GM23338 (cell line): Measurements from ENCODE around the gene SMIM44. TPM values are rescaled to one million over a fixed set of nuclear protein-coding genes. Genes with fewer than 3 reads are reported as not detected.

Experiments used
- ATAC-seq: fragments of 200-7000 bp; cut with Tn5 transposase; 3 replicates; pipeline ENCODE4 v1.9.1; 2020
- DNase-seq: peaks from one replicate; pipeline ENCODE4 v3.0.0-alpha.2; 2015; ENCODE audit warnings: low spot score
- H2AFZ ChIP-seq: fragments of 200-600 bp; sonication (generic); 2 replicates; pipeline ENCODE4 v1.8.0; 2016; ENCODE audit warnings: antibody characterized with exemption, mild to moderate bottlenecking, moderate library complexity
- H3F3A ChIP-seq: fragments of 200-600 bp; sonication (generic); replicated peaks from 2 replicates; pipeline ENCODE4 v1.8.0; 2017; ENCODE audit warnings: antibody characterized with exemption, mixed run types, low read depth
- H3K27ac ChIP-seq: fragments of 200-600 bp; sonication (generic); 2 replicates; pipeline ENCODE4 v1.6.1; 2016; ENCODE audit warnings: low read depth
- H3K27me3 ChIP-seq: fragments of 200-600 bp; sonication (generic); 2 replicates; pipeline ENCODE4 v1.8.0; 2016; ENCODE audit warnings: mild to moderate bottlenecking, mixed run types, moderate library complexity; ENCODE audit not compliant: insufficient read depth
- H3K36me3 ChIP-seq: fragments of 200-600 bp; sonication (generic); 2 replicates; pipeline ENCODE4 v1.8.0; 2016; ENCODE audit warnings: mild to moderate bottlenecking; ENCODE audit not compliant: insufficient read depth
- H3K4me1 ChIP-seq: fragments of 200-600 bp; sonication (generic); 2 replicates; pipeline ENCODE4 v1.8.0; 2016; ENCODE audit warnings: mild to moderate bottlenecking, moderate library complexity; ENCODE audit not compliant: insufficient read depth
- H3K4me2 ChIP-seq: fragments of 200-600 bp; sonication (generic); 2 replicates; pipeline ENCODE4 v1.7.1; 2017; ENCODE audit warnings: mixed run types
- H3K4me3 ChIP-seq: fragments of 200-600 bp; sonication (generic); 2 replicates; pipeline ENCODE4 v1.6.1; 2016; ENCODE audit warnings: mixed run types
- H3K79me2 ChIP-seq: fragments of 200-600 bp; sonication (generic); replicated peaks from 2 replicates; pipeline ENCODE4 v1.8.0; 2017; ENCODE audit warnings: mild to moderate bottlenecking; ENCODE audit not compliant: insufficient read depth
- H3K9me2 ChIP-seq: fragments of 200-600 bp; sonication (generic); 2 replicates; pipeline ENCODE4 v1.8.0; 2017; ENCODE audit not compliant: insufficient read depth
- H4K20me1 ChIP-seq: fragments of 200-600 bp; sonication (generic); replicated peaks from 2 replicates; pipeline ENCODE4 v1.8.0; 2017; ENCODE audit warnings: mild to moderate bottlenecking; ENCODE audit not compliant: insufficient read depth
- H3K27ac Mint-ChIP-seq: 2 replicates; pipeline ENCODE4 v1.8.0; 2020; ENCODE audit warnings: inconsistent platforms, mild to moderate bottlenecking, moderate library complexity, mixed read lengths
- H3K27me3 Mint-ChIP-seq: 3 replicates; pipeline ENCODE4 v1.8.0; 2022; ENCODE audit warnings: low read depth, mild to moderate bottlenecking, moderate library complexity, mixed read lengths, inconsistent platforms; ENCODE audit not compliant: insufficient read depth, poor library complexity
- H3K36me3 Mint-ChIP-seq: 3 replicates; pipeline ENCODE4 v1.8.0; 2021; ENCODE audit warnings: low read depth, mild to moderate bottlenecking, inconsistent platforms, moderate library complexity, mixed read lengths
- H3K4me1 Mint-ChIP-seq: 3 replicates; pipeline ENCODE4 v1.8.0; 2020; ENCODE audit warnings: mild to moderate bottlenecking, inconsistent platforms, mixed read lengths
- H3K4me3 Mint-ChIP-seq: 3 replicates; pipeline ENCODE4 v1.8.0; 2021; ENCODE audit warnings: moderate library complexity, mild to moderate bottlenecking, inconsistent platforms, mixed read lengths
- H3K9me3 Mint-ChIP-seq: 3 replicates; pipeline ENCODE4 v1.8.0; 2020; ENCODE audit warnings: moderate library complexity, mild to moderate bottlenecking, inconsistent platforms, mixed read lengths
- EZH2 ChIP-seq: fragments of 200-600 bp; sonication (generic); IDR thresholded peaks from one replicate; pipeline ENCODE4 v1.8.0; 2017; ENCODE audit warnings: antibody characterized with exemption, mild to moderate bottlenecking, low read depth; ENCODE audit not compliant: unreplicated experiment
- NANOG ChIP-seq: IDR thresholded peaks from 2 replicates; pipeline ENCODE4 v1.6.1; 2016; ENCODE audit warnings: antibody characterized with exemption, borderline replicate concordance
- POLR2AphosphoS5 ChIP-seq: IDR thresholded peaks from 2 replicates; pipeline ENCODE4 v1.6.1; 2016; ENCODE audit warnings: antibody characterized with exemption, low read depth
- polyA plus RNA-seq: library from polyadenylated mRNA; unstranded; fragments of >200 nt; fragmentation: Nextera tagmentation; extraction: Ambion mirVana; gene quantifications from 2 replicates; pipeline ENCODE4 v1.2.1, GENCODE V29; 2016
- total RNA-seq: library from RNA; depleted of rRNA; stranded (reverse); fragments of >200 nt; shearing (Covaris generic); gene quantifications from 2 replicates; pipeline ENCODE4 v1.2.3, GENCODE V29; 2014
- TF ChIP-seq, protein P1 (sequence below): fragments of 250-450 bp; sonication (Bioruptor Pico); IDR thresholded peaks from 2 replicates; pipeline ENCODE4 v1.5.0; 2020; ENCODE audit warnings: mild to moderate bottlenecking, moderate library complexity
- TF ChIP-seq, protein P2 (sequence below): IDR thresholded peaks from 2 replicates; pipeline ENCODE4 v1.6.1; 2016; ENCODE audit warnings: antibody characterized with exemption

The SMIM44 gene
- total and polyA plus RNA-seq, 2 experiments from 2014 or later: not detected

DNA sequence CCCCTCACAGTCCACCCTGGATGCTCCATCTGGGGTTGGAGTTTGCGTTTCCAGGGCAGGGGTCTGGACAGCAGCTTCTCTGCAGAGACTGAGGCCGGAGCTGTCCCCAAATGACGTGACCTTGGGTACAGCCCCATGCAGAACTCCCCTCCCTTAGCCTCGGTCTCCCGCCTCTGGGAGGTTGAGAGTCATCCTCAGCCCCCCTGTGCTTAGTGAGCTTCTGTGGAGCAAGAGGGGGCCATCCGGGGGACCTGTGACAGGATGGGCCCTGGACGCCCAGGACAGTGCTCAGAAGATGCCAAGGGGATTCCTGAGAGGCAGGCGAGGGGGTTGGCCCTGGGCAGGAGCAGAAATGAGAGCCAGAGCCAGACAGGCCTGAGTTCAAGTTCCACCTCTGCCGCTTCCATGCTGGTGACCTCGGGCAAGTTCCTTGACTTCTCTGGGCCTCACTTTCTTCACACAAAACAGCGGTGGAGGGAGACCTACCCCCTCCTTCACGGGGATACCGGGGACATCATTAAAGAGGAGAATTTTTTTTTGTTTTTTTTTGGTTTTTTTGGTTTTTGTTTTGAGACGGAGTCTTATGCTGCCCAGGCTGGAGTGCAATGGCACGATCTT lies 23.2 kb downstream of the SMIM44 start (continued):
- TF ChIP-seq, protein P1, sequence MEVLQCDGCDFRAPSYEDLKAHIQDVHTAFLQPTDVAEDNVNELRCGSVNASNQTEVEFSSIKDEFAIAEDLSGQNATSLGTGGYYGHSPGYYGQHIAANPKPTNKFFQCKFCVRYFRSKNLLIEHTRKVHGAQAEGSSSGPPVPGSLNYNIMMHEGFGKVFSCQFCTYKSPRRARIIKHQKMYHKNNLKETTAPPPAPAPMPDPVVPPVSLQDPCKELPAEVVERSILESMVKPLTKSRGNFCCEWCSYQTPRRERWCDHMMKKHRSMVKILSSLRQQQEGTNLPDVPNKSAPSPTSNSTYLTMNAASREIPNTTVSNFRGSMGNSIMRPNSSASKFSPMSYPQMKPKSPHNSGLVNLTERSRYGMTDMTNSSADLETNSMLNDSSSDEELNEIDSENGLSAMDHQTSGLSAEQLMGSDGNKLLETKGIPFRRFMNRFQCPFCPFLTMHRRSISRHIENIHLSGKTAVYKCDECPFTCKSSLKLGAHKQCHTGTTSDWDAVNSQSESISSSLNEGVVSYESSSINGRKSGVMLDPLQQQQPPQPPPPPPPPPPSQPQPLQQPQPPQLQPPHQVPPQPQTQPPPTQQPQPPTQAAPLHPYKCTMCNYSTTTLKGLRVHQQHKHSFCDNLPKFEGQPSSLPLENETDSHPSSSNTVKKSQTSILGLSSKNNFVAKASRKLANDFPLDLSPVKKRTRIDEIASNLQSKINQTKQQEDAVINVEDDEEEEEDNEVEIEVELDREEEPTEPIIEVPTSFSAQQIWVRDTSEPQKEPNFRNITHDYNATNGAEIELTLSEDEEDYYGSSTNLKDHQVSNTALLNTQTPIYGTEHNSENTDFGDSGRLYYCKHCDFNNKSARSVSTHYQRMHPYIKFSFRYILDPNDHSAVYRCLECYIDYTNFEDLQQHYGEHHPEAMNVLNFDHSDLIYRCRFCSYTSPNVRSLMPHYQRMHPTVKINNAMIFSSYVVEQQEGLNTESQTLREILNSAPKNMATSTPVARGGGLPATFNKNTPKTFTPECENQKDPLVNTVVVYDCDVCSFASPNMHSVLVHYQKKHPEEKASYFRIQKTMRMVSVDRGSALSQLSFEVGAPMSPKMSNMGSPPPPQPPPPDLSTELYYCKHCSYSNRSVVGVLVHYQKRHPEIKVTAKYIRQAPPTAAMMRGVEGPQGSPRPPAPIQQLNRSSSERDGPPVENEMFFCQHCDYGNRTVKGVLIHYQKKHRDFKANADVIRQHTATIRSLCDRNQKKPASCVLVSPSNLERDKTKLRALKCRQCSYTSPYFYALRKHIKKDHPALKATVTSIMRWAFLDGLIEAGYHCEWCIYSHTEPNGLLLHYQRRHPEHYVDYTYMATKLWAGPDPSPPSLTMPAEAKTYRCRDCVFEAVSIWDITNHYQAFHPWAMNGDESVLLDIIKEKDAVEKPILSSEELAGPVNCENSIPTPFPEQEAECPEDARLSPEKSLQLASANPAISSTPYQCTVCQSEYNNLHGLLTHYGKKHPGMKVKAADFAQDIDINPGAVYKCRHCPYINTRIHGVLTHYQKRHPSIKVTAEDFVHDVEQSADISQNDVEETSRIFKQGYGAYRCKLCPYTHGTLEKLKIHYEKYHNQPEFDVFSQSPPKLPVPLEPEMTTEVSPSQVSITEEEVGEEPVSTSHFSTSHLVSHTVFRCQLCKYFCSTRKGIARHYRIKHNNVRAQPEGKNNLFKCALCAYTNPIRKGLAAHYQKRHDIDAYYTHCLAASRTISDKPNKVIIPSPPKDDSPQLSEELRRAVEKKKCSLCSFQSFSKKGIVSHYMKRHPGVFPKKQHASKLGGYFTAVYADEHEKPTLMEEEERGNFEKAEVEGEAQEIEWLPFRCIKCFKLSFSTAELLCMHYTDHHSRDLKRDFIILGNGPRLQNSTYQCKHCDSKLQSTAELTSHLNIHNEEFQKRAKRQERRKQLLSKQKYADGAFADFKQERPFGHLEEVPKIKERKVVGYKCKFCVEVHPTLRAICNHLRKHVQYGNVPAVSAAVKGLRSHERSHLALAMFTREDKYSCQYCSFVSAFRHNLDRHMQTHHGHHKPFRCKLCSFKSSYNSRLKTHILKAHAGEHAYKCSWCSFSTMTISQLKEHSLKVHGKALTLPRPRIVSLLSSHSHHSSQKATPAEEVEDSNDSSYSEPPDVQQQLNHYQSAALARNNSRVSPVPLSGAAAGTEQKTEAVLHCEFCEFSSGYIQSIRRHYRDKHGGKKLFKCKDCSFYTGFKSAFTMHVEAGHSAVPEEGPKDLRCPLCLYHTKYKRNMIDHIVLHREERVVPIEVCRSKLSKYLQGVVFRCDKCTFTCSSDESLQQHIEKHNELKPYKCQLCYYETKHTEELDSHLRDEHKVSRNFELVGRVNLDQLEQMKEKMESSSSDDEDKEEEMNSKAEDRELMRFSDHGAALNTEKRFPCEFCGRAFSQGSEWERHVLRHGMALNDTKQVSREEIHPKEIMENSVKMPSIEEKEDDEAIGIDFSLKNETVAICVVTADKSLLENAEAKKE: no peak
- TF ChIP-seq, protein P2, sequence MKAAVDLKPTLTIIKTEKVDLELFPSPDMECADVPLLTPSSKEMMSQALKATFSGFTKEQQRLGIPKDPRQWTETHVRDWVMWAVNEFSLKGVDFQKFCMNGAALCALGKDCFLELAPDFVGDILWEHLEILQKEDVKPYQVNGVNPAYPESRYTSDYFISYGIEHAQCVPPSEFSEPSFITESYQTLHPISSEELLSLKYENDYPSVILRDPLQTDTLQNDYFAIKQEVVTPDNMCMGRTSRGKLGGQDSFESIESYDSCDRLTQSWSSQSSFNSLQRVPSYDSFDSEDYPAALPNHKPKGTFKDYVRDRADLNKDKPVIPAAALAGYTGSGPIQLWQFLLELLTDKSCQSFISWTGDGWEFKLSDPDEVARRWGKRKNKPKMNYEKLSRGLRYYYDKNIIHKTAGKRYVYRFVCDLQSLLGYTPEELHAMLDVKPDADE: no peak
- TF ChIP-seq EZH2: no peak

DNA sequence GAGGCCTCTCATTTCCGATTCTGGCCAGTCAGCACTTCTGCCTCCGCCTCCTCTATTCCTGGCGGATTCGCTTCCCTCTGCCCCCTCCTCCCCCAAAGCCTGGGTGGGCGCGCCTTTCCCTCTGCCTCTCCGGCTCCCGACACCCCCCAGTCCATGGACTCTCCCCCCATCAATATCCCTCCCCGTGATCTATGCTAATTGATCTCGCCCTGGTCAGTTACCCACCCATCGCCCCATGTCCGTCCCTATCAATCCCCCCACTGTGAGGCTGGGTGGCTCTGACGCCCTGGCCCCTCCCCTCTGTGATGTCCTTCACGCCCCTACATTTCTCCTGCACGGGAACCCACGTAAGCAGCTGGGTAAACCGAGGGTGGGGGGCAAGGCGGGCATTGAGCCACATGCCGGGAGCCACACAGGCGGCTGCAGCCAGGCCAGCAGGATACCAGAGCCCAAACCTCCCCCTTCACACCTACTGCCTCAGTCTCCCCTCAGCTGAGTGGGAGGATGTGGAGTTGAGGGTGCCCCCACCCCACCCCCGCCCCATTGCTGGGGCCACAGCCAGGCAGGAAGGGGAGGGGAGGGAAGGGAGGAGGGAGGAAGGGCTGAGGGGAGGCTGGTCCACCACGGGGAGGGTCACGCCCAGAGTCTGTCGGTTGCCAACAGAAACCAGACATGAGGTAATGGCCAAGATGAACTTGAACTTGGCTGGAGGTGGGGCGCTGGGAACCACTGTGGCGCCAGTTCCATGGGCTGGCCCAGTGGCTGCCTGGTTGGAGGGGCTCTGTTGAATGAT lies 24.0 kb downstream of the SMIM44 start:
- DNase-seq (peak; percentile 82), ATAC-seq (peak; percentile 4; the same call in 2 of the 3 replicates)
- Mint-ChIP-seq H3K27me3 (peaks cover 45% of the 10 kb centered on the region), H3K36me3 (no peaks in the 10 kb centered on the region), H3K4me3 (peak overlapping the region; percentile 60), H3K4me1 (peaks cover 17% of the 10 kb centered on the region), H3K9me3 (no peaks in the 10 kb centered on the region; the same call in 1 of the 3 replicates), H3K27ac (no peak overlapping the region)
- Histone ChIP-seq H3F3A (peaks cover 6% of the 10 kb centered on the region; the same call in 1 of the 2 replicates), H3K4me1 (peaks cover 27% of the 10 kb centered on the region), H3K27ac (no peak overlapping the region), H3K79me2 (no peaks in the 10 kb centered on the region), H3K36me3 (no peaks in the 10 kb centered on the region), H3K4me3 (peak overlapping the region; percentile 56), H4K20me1 (peaks cover 9% of the 10 kb centered on the region), H3K27me3 (peaks cover 77% of the 10 kb centered on the region), H3K4me2 (peak overlapping the region; percentile 81), H2AFZ (no peak overlapping the region; the same call in 1 of the 2 replicates), H3K9me2 (no peaks in the 10 kb centered on the region)
- no peak for TF ChIP-seq POLR2AphosphoS5
- no peak for TF ChIP-seq NANOG
